ENCODE data around the gene TM6SF1. TPM values are rescaled to one million over a fixed set of nuclear protein-coding genes. Genes with fewer than 3 reads are reported as not detected.

The TM6SF1 gene
- total and polyA plus RNA-seq, 9 of the 15 experiments (the other 6 are each of a cell fraction or from before 2014, with no cell fraction given), result 1.0 to 5.6 (median 3.5) TPM

- FAIRE-seq (no peak), ATAC-seq (no peak), DNase-seq (ENCODE audit: extremely low read depth in 1 of 4, low spot score in 3 of 4) (no peak)
- no peaks in the 10 kb centered on the region; the same call in 1 of the 3 replicates for H3K36me3 ChIP-seq (ENCODE audit: control insufficient read depth, insufficient read depth, low read length)
- no peaks in the 10 kb centered on the region for H4K20me1 ChIP-seq (replicated peaks; ENCODE audit: control insufficient read depth, insufficient read depth, low read length)
- no peaks in the 10 kb centered on the region for H3K27me3 ChIP-seq (ENCODE audit: control insufficient read depth in 2 of 2, insufficient read depth in 2 of 2, low read length in 2 of 2)
- 50% methylated on average over 1 of the region's 1 CpG for WGBS (ENCODE audit: insufficient coverage, low coverage, missing lambda C conversion rate)
- intact Hi-C loops (cut with micrococcal nuclease) (no loop called here), in situ Hi-C loops (cut with MboI) (no loop called here)
- no peaks in the 10 kb centered on the region for H3K9me1 ChIP-seq (ENCODE audit: control insufficient read depth, insufficient read depth, low read length)
- no peak overlapping the region for H3K4me3 ChIP-seq
- CTCF ChIA-PET (ENCODE audit: low intra/inter-chr PET ratio), result no interaction called here
- 0 out of 3 replicates have a peak, but pooled peaks cover under 1% of the 10 kb centered on the region for H3K79me2 ChIP-seq (ENCODE audit: control insufficient read depth, insufficient read depth, low read length)
- peaks cover 5 to 8% of the 10 kb centered on the region in 2 experiments; a peak in 3 of 5 replicates for H3K4me1 ChIP-seq (replicated peaks in 1 of 2; ENCODE audit: control insufficient read depth in 2 of 2, insufficient read depth in 2 of 2, low read length in 2 of 2)
- H3K27ac ChIP-seq (ENCODE audit: extremely low read depth, low read depth, low read length), result no peak overlapping the region
- POLR2A ChIA-PET, result interaction anchor here (1.0 kb wide), 1 partner anchor 10 kb away, joined by 3 read pairs; no protein-coding TSS in a partner anchor
- no TSS peak for BruUV-seq (replicated peaks)
- H3K9me3 ChIP-seq (replicated peaks; ENCODE audit: control insufficient read depth, insufficient read depth, low read depth, low read length), result no peaks in the 10 kb centered on the region
- H2AFZ ChIP-seq (ENCODE audit: low read depth, low read length), result no peak overlapping the region
- no peak overlapping the region for H3K9ac ChIP-seq (ENCODE audit: insufficient read depth in 1 of 2, low read depth in 2 of 2, low read length in 2 of 2)
- H3K4me2 ChIP-seq (ENCODE audit: insufficient read depth, low read length), result no peak overlapping the region
- TF ChIP-seq GABPA (tag; conservative IDR thresholded peaks at IDR 0.05; ENCODE audit: low read depth) (no peak), TAF7 (tag; IDR thresholded peaks at IDR 0.05) (no peak), TRIM24 (IDR thresholded peaks at IDR 0.05) (no peak), SPI1 (IDR thresholded peaks at IDR 0.05; ENCODE audit: borderline replicate concordance, low read depth, low read length) (no peak), ZBTB26 (CRISPR knock-in tag; IDR thresholded peaks at IDR 0.05) (no peak), MAX (CRISPR knock-in tag; IDR thresholded peaks at IDR 0.05) (no peak), MLX (CRISPR knock-in tag; conservative IDR thresholded peaks at IDR 0.05) (no peak), NR2F6 (CRISPR knock-in tag; IDR thresholded peaks at IDR 0.05) (no peak), TARDBP (IDR thresholded peaks at IDR 0.05) (no peak), RBM14 (IDR thresholded peaks at IDR 0.05; ENCODE audit: borderline replicate concordance, insufficient read depth, low read depth, low read length) (no peak), ZNF282 (CRISPR knock-in tag; IDR thresholded peaks at IDR 0.05) (no peak), ZNF407 (IDR thresholded peaks at IDR 0.05; ENCODE audit: low read depth) (no peak)
Measured at GRCh38 chr15:83174891-83175290, 67.4 kb downstream of the TM6SF1 start.

Data from K562 (cell line).